Stomach (tissue), 9 donors: ENCODE measurements around the gene ARTN. TPM values are rescaled to one million over a fixed set of nuclear protein-coding genes. Genes with fewer than 3 reads are reported as not detected.
A peak's percentile ranks its signal among the peaks of the same experiment; 100 is the strongest.

Experiments used
- DNase-seq, 2 donors: peaks; one replicate each; pipeline versions ENCODE4 v3.0.0 to v3.0.0-alpha.2; 2013 to 2019
- H3K27ac ChIP-seq, 5 donors: fragments of 200-600 bp in 4 of 5; sonication (generic) in 4 of 5; one replicate each; pipeline ENCODE4 v1.5.1; 2013 to 2019; ENCODE audit warnings: mild to moderate bottlenecking in 1 of 5, moderate library complexity in 1 of 5
- H3K27me3 ChIP-seq, 3 donors: fragments of 200-600 bp; sonication (generic); one replicate each; pipeline ENCODE4 v1.5.1; 2017 to 2019; ENCODE audit warnings: mixed run types in 1 of 3
- H3K36me3 ChIP-seq, 4 donors: fragments of 200-600 bp; sonication (generic); 1 replicate in 3 of 4; 2 replicates in 1 of 4; pipeline ENCODE4 v1.5.1; 2016 to 2019
- H3K4me1 ChIP-seq, 4 donors: fragments of 200-600 bp; sonication (generic); one replicate each; pipeline ENCODE4 v1.5.1; 2016 to 2019
- H3K4me3 ChIP-seq, 4 donors: fragments of 200-600 bp; sonication (generic) in 3 of 4; one replicate each; pipeline ENCODE4 v1.5.1; 2016 to 2019; ENCODE audit warnings: mild to moderate bottlenecking in 1 of 4
- H3K9me3 ChIP-seq, 4 donors: fragments of 200-600 bp; sonication (generic); one replicate each; pipeline ENCODE4 v1.5.1; 2016 to 2019
- EP300 ChIP-seq: sonication (generic); formaldehyde crosslinking; IDR thresholded peaks from one replicate; pipeline ENCODE4 v1.6.1; 2017; ENCODE audit warnings: antibody characterized with exemption
- POLR2A ChIP-seq, 4 donors: fragments of 450-650 bp; IDR thresholded peaks; one replicate each; pipeline ENCODE4 v1.6.1; 2016; ENCODE audit warnings: antibody characterized with exemption in 4 of 4, control low read depth in 2 of 4, mild to moderate bottlenecking in 1 of 4, moderate library complexity in 1 of 4
- POLR2AphosphoS5 ChIP-seq, 3 donors: sonication (generic); formaldehyde crosslinking; IDR thresholded peaks; one replicate each; pipeline ENCODE4 v1.6.1; 2016; ENCODE audit warnings: antibody characterized with exemption in 3 of 3
- WGBS, 5 donors: extraction: QIAGEN DNeasy Blood & Tissue Kit in 3 of 5; methylation state at CpG; one replicate each; pipeline versions ENCODE4 v1.1.5 to v1.1.7; 2013 to 2018; 5-methylcytosine and 5-hydroxymethylcytosine counted together
- intact Hi-C: fragments of 100-400 bp; cut with DNase I; formaldehyde crosslinking; loops from one replicate; pipeline ENCODE4 v1.15.1; 2023; ENCODE audit warnings: low total_unique reads
- polyA plus RNA-seq, 3 donors: library from polyadenylated mRNA; stranded (reverse); fragments of 200-250 nt; gene quantifications; one replicate each; pipeline ENCODE4 v1.2.3, GENCODE V29; 2013
- total RNA-seq, 5 donors: library from RNA; depleted of rRNA; stranded (reverse); fragments of >200 nt; gene quantifications; one replicate each; pipeline versions ENCODE4 v1.1.0 to v1.2.3, GENCODE V29; 2014 to 2016
- TF ChIP-seq, protein P1 (sequence below), 7 experiments: fragments of 450-650 bp in 4 of 7; fragments of 200-600 bp in 3 of 7; sonication (generic) in 3 of 7; IDR thresholded peaks; one replicate each; pipeline ENCODE4 v1.5.1; 2016 to 2019; ENCODE audit warnings: antibody characterized with exemption in 7 of 7, control low read depth in 2 of 7, mild to moderate bottlenecking in 1 of 7
- donor health status: healthy with polysubstance abuse.
- donor health status: Bipolar disorder and iron deficiency.
- donor health status: healthy.

Gene ARTN
- total and polyA plus RNA-seq, 8 donors: 0.44 to 4.8 (median 2.6) TPM; not detected in 4

DNA sequence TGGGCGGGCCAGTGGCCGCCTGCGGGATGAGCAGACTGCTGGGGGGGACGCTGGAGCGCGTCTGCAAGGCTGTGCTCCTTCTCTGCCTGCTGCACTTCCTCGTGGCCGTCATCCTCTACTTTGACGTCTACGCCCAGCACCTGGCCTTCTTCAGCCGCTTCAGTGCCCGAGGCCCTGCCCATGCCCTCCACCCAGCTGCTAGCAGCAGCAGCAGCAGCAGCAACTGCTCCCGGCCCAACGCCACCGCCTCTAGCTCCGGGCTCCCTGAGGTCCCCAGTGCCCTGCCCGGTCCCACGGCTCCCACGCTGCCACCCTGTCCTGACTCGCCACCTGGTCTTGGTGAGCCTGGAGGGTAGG is 47.5 kb downstream of the ARTN start:
- DNase-seq: peak in 1 of 2 donors; percentile 42
- no peaks in the 10 kb centered on the region for H3K9me3 ChIP-seq
- peak overlapping the region in 3 of 5 donors; percentile 7 to 83 (median 80) for H3K27ac ChIP-seq
- TF ChIP-seq POLR2AphosphoS5 (IDR thresholded peaks at IDR 0.05): no peak
- TF ChIP-seq, protein P1, sequence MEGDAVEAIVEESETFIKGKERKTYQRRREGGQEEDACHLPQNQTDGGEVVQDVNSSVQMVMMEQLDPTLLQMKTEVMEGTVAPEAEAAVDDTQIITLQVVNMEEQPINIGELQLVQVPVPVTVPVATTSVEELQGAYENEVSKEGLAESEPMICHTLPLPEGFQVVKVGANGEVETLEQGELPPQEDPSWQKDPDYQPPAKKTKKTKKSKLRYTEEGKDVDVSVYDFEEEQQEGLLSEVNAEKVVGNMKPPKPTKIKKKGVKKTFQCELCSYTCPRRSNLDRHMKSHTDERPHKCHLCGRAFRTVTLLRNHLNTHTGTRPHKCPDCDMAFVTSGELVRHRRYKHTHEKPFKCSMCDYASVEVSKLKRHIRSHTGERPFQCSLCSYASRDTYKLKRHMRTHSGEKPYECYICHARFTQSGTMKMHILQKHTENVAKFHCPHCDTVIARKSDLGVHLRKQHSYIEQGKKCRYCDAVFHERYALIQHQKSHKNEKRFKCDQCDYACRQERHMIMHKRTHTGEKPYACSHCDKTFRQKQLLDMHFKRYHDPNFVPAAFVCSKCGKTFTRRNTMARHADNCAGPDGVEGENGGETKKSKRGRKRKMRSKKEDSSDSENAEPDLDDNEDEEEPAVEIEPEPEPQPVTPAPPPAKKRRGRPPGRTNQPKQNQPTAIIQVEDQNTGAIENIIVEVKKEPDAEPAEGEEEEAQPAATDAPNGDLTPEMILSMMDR (IDR thresholded peaks at IDR 0.05): no peak
- TF ChIP-seq POLR2A (IDR thresholded peaks at IDR 0.05): no peak
- no peak for TF ChIP-seq EP300
- peaks cover 39 to 56% (median 46%) of the 10 kb centered on the region in 4 donors for H3K4me1 ChIP-seq
- H3K4me3 ChIP-seq: peak overlapping the region in 1 of 4 donors; percentile 22
- H3K27me3 ChIP-seq: no peaks in the 10 kb centered on the region
- peaks cover 10 to 67% (median 45%) of the 10 kb centered on the region in 4 donors for H3K36me3 ChIP-seq
- 52 to 78% (median 68%) methylated on average over 16 to 20 of the region's 20 CpGs for WGBS, 5 donors
- intact Hi-C loops: no loop called here

DNA sequence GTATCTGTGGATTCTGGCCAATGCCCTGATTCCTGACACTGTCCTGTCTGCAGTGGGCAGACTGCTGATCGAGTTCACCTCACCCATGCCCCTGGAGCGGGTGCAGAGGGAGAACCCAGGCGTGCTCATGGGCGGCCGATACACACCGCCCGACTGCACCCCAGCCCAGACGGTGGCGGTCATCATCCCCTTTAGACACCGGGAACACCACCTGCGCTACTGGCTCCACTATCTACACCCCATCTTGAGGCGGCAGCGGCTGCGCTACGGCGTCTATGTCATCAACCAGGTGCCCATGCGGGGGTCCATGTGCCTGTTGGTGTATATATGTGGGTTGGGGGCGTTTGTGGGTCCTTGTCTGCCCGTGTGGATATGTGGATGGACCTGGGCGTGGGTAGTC is 48.0 kb downstream of the ARTN start:
- H3K36me3 ChIP-seq: peaks cover 5 to 63% (median 40%) of the 10 kb centered on the region in 4 donors
- peaks cover 34 to 56% (median 42%) of the 10 kb centered on the region in 4 donors for H3K4me1 ChIP-seq
- no peak overlapping the region for H3K27ac ChIP-seq
- TF ChIP-seq, protein P1 (IDR thresholded peaks at IDR 0.05): no peak
- TF ChIP-seq EP300 (no peak), POLR2AphosphoS5 (IDR thresholded peaks at IDR 0.05) (no peak), POLR2A (IDR thresholded peaks at IDR 0.05) (no peak)
- intact Hi-C loops: no loop called here
- WGBS, 5 donors: 90 to 94% (median 93%) methylated on average over 20 of the region's 20 CpGs
- H3K4me3 ChIP-seq: no peak overlapping the region
- no peaks in the 10 kb centered on the region for H3K9me3 ChIP-seq
- H3K27me3 ChIP-seq: no peaks in the 10 kb centered on the region
- no peak for DNase-seq

DNA sequence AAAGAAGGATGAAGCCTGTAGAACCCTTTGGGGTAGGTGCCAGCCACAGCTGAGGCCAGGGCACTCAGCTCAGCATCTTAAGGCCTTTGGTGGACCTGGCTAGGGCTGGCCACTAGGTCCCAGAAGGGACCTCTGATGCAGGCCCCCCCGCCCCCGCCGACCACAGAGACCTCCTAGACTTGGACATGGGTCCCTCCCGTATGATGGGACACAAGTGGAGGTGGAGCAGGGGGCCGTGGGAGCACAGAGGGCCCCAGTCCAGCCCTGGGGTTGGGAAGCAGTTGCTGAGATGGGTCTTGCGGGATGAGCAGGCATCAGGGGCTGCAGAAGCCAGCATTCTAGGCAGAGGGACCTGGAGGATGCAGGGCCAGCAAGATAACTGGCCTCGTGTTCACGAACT is 48.6 kb downstream of the ARTN start:
- intact Hi-C loops: no loop called here
- TF ChIP-seq EP300 (no peak), POLR2AphosphoS5 (IDR thresholded peaks at IDR 0.05) (no peak), POLR2A (IDR thresholded peaks at IDR 0.05) (no peak)
- TF ChIP-seq, protein P1 (IDR thresholded peaks at IDR 0.05): no peak
- 86 to 97% (median 94%) methylated on average over 8 of the region's 8 CpGs for WGBS, 5 donors
- H3K4me3 ChIP-seq: no peak overlapping the region
- H3K4me1 ChIP-seq: peaks cover 28 to 56% (median 39%) of the 10 kb centered on the region in 4 donors
- DNase-seq: no peak
- peaks cover 0 to 57% (median 33%) of the 10 kb centered on the region in 4 donors for H3K36me3 ChIP-seq
- no peaks in the 10 kb centered on the region for H3K27me3 ChIP-seq
- no peak overlapping the region for H3K27ac ChIP-seq
- H3K9me3 ChIP-seq: no peaks in the 10 kb centered on the region

DNA sequence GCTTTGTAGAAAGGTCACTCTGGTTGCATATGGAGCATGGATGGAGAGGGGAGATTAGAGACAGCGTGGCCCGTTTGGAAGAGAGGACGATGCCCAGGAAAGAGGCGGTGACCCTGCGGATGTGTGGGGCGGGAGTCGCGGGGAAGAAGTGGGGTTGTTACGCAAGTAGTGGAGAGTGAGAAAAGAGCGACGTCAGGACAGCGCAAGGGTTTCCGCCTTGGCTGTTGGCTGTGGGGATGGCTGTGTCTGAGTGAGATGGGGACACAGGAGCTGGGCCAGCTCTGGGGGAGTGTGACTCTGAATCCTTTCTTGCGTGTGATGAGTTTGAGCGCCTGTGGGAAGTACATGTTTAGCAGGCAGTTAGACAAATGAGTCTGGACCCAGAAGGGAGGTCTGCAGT is 49.2 kb downstream of the ARTN start:
- H3K27ac ChIP-seq: no peak overlapping the region
- H3K27me3 ChIP-seq: no peaks in the 10 kb centered on the region
- no peak for DNase-seq
- H3K4me3 ChIP-seq: no peak overlapping the region
- intact Hi-C loops: no loop called here
- peaks cover 0 to 51% (median 28%) of the 10 kb centered on the region in 4 donors for H3K36me3 ChIP-seq
- peaks cover 26 to 55% (median 35%) of the 10 kb centered on the region in 4 donors for H3K4me1 ChIP-seq
- TF ChIP-seq, protein P1 (IDR thresholded peaks at IDR 0.05): no peak
- TF ChIP-seq POLR2AphosphoS5 (IDR thresholded peaks at IDR 0.05): no peak
- no peak for TF ChIP-seq POLR2A (IDR thresholded peaks at IDR 0.05)
- no peak for TF ChIP-seq EP300
- whole genome bisulfite sequencing, 5 donors: 80 to 89% (median 86%) methylated on average over 15 of the region's 15 CpGs
- H3K9me3 ChIP-seq: no peaks in the 10 kb centered on the region
